DMS79 (cell line): ENCODE results near the gene TMEM39A.

Source experiments
- DNase-seq: peaks from one replicate; lab custom pipeline; 2025; lab: John Stamatoyannopoulos, UW

The TMEM39A gene

DNA sequence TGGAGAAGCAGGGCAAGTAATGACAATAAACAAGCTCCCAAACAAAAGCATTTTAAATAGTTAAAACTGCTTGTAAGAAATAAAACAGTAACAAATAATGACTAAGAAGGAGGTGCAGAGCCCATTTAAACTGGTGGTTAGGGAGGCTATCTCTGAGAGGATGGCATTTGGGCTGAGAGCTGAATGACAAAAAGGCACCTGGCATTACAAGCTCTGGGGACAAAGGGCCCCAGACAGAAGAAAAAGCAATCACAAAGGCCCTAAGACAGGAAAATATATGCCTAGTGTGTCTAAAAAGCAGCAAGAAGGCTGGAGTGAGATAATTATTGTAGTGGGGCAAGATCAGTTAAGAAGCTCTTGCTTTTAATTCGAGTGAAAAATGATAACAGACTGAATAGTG is 9.6 kb downstream of the TMEM39A start:
- no peak for DNase-seq

DNA sequence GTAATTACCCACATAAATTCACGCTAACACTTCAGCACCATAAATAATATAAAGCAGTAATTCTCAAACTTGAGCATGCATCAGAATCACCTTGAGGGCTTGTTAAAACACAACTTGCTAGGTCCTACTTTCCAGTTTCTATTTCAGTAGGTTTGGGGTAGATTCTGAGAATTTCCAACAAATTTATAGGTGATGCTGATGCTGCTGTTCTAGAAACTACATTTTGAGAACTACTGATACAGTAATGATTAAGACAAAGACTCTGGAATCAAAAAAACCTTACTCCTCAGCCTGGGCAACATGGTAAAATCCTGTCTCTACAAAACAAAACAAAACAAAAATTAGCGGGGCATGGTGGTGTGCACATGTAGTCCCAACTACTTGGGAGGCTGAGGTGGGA is 18.8 kb downstream of the TMEM39A start:
- DNase-seq, result no peak

DNA sequence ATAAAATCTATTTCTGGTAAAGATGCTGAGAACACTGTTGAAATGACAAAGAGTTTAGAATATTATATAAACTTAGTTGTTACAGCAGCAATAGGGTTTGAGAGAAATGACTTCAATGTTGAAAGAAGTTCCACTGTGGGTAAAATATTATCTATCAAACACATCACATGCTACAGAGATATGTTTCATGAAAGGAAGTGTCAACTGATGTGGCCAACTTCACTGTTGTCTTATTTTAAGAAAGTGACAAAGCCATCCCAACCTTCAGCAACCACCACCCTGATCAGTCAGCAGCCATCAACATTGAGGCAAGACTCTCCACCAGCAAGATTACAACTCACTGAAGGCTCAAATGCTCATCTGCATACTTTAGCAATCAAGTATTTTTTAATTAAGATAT is 20.2 kb downstream of the TMEM39A start:
- DNase-seq, result no peak

DNA sequence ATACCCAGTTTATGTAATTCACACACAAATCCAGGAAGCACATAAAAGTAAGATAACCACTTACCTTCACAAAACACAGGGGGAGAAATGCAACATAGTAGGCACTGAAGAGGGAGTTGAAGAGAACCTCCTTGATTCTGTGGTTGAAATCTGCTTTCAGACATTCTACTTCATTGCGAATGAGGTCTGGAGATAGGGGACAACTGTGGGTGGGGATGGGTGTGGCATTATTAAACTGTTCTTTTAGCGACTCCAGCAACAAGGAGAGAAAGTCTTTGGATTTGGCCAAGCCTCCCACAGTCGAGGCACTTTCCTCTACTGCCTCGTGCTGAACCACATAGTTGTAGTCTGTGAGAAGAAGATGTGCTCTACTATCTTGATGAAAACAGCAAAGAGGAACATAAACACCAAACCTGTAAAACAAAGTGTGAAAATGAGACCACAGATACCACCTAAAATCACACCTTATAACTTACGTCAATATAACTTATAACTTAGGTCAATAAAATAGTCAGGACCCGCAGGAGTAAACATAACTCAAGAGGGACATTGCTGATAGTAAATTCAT is 25.6 kb downstream of the TMEM39A start:
- DNase-seq, result no peak

DNA sequence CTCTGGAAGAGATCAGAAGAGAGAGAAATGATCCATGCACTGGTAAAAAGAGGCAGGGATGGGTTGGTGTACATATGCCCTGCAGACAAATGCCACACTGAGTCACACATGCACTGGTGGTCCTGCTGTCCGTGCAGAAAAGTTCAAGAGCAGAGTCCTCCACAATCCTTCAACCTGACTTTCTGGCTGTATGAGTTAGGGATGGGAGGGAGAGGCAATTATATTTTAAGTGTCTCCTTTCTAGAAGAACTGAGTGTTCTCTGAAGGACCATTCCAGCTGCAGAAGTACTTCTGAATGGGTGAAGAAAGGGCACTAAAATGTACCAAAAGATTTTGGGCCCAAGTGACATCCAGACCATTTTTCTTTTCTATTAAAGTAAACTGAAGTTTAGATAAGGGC is 26.4 kb downstream of the TMEM39A start:
- no peak for DNase-seq

DNA sequence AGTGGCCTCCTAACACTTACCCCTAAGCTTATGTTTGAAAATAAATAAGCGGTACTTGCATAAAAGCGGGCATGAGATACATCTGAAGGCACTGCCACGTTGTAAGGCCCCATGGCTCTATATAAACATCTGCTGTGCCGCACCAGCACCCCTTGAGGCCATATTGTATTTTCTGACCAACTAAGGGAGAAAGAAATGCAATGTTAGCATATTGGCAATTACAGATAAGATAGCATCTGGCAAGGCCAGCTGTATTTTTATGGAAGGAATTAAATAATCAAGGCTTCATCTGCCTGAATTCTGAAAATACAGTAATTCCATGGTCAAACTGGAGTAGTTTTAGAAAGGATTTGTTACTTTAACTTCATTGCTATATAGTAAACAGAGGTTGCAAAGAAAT is 28.7 kb downstream of the TMEM39A start:
- no peak for DNase-seq

DNA sequence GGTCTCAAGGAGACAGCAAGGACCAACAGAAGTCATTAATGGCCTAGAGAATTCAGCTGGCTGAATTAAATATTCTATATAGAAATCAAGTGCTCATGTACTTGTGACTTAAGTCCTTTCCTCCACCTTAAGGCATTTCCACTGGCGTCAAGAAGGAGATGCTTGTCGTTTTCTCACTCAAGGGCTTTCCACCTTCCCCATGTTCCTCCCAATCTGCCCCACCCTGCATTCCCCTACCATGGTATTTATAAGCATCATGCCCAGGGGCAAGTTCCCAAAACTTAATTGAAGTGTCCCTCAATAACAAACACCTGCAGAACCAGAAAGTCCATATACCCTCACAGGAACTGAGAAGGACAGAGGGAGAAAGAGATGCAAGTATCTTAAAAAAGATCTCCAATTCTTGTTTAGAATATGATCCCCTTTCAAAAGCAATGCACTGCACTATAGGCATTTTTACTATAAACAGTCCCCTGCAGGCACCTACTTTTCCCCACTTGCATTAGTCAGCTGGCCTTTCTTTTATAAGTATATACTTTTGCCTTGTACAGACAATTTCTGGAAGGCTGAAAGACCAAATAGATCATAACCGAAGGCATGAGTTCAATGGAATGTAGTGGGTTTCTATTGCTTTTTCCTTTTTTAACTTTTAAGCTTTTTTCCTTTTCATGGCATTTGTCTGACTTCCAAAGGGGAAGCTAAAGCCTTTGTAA is 29.6 kb downstream of the TMEM39A start:
- no peak for DNase-seq

DNA sequence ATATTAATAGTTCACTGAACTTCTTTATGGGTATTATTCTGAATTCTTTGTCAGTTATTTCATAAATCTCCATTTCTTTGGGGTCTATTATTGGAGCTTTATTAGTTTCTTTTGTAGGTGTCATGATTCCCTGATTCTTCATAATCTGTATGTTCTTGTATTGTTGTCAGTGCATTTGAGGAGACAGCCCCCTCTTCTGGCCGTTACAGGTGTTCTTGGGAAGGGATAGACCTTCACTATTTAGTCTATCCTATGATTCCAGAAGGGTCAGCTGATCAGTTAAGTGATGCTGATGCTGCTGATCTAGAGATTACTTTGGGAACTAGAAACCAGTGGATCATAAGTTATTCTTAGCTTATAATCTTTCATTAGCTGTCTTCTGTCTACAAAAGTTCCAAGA is 34.9 kb downstream of the TMEM39A start:
- DNase-seq, result no peak

DNA sequence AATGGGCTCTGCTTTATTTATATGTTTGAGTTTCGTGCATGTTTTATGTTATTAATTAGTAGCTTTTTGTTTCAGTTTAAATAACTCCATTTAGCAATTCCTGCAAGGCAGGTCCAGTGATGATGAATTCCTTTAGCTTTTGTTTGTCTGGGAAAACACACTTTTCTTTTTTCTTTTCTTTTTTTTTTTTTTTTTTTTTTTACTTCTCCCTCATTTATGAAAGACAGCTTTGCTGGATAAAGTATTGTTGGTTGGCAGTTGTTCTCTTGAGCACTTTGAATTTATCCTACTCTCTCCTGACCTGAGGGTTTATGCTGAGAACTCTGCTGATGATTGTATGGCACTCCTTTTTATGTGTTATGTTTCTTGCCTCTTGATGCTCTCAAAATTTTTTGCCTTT is 35.7 kb downstream of the TMEM39A start:
- no peak for DNase-seq

DNA sequence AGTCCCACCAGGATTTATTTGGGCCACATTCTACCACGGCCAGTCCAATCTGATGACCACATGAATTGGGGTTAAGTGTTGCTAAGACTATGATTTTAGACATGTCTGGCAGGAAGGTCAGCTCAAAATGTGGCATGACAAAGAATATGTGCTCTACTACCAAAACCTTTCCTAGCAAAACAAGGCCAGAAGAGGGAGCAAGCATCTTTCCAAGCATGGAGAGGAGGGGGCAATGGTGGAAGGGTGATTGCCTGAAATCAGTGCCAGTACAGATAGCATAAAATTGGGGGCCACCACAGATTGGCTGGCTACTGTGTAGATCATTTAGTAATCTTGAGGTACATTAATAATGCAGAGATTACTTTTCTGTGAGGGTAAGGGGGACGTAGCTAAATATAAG is 43.2 kb downstream of the TMEM39A start:
- no peak for DNase-seq

DNA sequence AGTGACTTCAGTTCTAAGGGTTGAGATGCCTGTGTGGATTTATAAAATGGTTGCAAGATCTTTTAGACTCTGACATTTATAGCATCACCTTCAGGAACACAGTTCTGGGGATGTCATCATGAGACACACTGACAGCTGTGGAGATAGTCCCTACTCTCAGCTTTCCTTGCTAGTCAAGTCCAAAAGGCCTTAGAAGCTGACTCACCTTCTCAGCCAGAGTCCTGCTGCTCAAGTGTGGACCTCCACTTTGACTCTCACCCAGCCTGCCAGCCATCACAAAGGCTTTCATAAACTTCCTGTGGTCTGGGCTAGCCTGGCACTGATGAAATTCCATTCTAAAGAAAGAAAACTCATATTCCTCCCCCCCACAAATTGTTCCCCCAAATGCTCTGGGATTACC is 44.8 kb downstream of the TMEM39A start:
- no peak for DNase-seq

DNA sequence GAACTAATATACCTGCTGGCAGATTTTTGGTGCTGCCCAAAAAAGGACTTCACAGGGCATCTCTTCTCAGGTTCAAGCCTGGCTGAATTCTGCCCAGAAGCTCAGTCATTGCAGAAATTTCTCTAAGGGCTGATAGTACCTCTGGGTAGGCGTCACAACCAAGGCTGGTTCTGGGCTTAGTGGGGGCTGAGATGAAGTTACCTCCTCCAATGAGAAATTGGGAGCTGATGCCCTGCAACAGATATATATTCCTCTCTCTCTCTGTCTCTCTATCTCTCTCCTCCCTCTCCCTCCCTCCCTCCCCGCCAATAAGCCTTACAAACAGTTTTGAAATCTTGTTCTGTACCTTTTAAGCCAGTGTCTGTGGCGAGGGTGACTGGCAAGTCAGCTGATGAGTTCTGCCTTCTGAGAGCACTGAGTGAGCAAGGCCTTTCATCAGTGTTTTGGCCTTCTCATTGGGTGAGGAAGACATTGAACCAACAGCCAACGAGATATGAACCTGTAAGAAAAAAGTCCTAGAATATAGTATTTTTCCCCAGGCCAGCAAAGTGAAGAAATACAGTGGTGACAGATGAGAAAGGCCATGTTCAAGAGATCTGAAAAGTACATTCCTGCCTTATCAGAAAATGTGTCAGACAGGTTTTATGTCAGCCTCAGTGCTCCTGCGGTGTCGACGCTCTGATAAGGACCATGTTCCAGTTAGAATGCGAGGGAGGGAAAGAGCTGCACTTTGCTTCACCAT is 45.5 kb downstream of the TMEM39A start:
- no peak for DNase-seq

DNA sequence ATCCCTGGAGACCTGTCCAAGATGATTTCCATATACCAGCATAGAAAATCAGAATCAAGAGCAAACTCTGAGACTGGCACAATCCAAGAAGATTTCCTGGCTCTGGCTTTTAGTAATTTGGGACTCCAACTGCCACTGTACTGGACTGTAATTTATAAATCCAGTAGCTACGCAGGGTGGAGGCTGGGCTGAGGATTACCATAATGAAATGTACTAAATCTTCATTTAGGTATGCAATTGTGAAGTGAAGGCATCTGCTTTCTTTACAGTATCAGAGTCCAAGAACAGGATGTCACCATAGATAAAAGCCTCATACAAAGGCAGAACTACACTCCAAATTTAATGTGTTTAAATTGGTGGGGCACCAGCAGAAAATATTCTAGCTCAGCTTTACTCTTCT is 46.5 kb downstream of the TMEM39A start:
- DNase-seq, result no peak

DNA sequence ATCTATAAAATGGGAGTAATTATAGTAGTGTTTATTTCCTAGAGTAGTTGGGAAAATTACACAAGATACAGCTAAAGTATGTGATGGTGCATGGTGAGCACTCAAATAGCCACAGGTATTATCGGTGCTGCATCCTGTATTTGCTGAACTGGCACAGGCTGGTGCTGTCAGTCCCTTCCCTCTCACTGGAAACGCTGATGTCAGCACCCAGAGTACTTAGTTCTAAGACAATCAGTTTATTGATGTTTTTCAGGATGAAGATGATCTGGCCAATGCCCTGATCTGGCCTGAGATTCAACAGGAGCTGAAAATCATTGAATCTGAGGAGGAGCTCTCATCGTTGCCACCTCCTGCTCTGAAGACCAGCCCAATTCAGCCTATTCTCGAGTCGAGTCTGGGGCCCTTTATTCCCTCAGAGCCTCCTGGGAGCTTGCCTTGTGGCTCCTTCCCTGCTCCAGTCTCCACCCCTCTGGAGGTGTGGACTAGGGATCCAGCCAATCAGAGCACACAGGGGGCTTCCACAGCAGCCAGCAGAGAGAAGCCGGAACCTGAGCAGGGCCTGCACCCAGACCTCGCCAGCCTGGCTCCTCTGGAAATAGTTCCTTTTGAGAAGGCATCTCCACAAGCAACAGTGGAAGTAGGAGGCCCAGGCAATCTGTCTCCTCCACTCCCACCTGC is 49.7 kb downstream of the TMEM39A start:
- DNase-seq, result no peak

DNA sequence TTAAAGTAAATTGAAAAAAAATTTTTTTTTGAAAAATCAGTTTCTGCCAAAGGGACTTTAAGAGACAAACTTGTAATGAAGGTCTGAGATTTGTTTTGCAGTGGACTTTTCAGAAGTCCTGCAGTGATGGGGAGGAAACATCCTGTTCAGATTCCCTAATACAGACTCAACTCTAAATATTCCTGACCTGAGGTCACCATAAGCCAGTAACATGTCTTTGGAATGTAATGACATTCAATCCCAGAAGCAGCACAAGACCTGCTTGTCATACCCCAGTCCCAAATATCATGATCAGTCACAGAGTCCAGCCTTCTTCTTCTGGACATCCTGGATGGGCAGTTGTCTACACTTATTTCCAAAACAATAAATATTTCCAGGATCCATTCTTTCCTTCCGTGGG is 53.6 kb downstream of the TMEM39A start:
- no peak for DNase-seq

DNA sequence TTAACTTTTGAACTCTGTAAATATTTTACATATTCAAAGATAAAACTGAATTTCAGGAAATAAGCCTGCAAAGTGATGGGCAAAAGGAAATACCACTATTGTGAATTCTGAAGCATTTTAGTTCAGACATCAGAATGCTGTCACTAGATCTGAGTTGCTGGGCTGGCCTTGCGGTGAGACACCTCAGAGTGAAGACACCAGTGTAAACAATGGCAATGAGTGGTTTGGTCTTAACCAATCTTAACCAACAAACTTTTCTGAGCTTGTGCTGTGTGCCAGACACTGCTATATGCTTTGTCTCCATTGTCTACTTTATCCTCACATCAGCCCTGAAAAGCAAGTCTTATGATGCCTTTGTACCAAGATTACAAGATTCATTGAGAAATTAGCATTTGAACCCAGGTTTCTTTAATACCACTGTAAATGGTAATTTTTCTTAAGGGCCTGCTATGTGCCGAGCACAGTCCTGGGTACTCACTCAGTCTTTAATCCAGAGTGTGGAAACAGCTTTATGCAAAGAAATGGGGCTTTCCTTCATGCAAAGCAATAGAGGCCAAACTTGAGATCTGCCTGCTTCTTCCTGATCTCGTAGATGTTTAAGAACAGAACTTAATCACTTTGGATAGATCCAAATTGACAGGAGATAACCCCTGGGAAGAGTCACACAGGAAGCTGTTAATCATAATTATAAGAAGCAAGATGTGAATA is 55.0 kb downstream of the TMEM39A start:
- DNase-seq, result no peak

DNA sequence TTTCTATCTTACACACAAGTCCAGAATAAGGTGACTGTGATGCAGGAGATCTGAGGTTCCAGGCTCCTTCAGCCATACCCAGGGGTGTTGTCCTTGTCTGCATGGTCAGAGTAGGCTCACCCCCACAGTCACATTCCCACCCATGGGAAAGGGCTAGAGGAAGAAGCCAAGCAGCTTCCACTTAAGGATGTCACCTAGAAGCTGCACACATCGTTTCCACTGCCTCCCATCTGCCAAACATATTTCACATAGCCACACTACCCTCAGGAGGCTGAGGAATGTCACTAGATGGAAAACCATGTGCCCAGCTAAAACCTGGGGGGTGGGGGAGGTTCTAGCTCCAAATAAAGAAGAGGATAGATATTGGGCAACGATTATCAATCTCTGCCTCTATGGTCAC is 58.1 kb downstream of the TMEM39A start:
- no peak for DNase-seq

DNA sequence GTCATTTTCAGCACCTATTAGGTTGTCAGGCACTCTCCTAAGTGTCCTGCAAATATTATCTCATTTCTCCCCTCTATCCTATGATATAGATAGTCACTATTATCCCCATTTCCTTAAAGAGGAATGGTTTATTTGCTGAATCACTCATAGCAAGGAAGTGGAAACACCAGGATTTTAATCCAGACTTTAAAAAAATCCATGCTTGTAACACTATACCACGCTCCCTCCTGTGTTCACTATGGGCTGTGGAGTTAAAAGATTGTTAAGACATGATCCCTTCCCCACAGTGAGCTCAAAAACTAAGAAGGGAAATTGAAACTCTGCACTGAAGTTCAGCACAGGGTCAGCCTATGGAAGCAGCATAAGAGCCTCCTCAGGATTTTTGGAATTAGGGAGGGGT is 60.2 kb downstream of the TMEM39A start:
- DNase-seq, result no peak

DNA sequence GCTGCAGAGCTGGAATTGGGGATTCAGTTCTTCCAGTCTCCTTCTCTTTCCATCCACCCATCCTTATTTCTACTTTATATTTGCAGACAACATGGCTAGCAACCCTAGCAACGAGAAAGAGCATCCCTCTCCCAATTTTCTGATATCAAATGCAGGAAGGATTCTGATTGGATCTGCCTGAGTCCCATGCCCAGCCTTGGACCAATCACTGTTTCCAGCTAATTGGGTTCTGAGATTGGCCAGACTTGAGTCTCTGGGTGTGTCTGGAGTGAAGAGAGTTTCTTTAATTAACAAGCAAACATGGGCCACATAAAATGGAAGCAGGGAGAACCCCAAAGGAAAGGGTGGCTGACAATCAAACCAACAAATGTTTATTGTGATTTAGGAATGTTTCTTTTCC is 60.6 kb downstream of the TMEM39A start:
- no peak for DNase-seq

DNA sequence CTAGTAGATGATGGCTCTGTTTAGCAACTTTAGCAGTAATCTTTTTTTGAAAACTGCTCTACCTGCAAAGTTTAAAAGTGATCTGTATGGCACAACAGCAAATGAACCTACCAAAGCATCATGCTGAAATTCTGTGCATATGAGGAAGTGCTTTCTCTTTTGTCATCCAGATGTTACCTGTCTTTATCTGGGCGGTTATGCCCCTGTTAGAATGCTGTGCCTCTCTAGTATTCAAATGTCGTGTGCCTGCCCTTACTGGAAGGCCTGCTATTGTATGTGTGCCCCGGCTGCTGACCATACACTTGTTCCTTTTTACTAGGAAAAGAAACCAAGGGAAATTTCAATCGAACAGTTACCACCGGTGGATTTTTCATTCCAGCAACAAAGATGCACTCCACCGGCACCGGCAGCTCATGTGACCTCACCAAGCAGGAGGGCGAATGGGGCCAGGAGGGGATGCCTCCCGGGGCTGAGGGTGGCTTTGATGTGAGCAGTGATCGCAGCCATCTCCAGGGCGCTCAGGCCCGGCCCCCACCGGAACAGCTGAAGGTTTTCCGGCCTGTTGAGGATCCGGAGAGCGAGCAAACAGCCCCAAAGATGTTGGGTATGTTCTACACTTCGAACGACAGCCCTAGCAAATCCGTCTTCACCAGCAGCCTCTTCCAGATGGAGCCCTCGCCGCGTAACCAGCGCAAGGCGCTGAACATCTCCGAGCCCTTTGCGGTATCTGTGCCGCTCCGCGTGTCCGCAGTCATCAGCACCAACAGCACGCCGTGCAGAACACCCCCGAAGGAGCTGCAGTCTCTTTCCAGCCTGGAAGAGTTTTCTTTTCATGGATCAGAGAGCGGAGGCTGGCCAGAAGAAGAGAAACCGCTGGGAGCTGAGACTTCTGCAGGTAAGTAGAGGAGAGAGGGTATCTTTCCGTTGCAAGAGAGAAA is 61.6 kb downstream of the TMEM39A start:
- DNase-seq, result no peak

DNA sequence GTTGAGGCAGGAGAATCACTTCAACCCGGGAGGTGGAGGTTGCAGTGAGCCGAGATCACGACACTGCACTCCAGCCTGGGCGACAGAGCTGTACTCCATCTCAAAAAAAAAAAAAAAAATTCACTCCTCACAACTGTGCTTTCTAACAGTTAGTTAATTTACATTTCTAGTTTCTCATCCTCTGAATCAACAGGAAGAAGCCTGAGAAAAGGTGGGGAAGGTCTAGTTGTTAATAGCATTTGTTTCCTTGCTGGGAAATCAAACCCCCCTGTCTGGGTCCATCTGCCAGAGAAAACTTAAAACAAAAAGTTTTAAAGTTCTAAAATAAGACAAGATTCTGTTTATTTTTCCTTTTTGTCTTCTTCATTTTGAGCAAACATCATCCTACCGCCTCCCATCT is 62.3 kb downstream of the TMEM39A start:
- DNase-seq, result no peak
